Epithelial cell of prostate (primary cell): ENCODE results near the gene PTGFRN.
"Not testable (repeated sequence)": the region's sequence is repeated elsewhere in the genome, so short reads cannot be mapped to it uniquely, and the experiment has no call there.

Experiments
- DNase-seq: peaks from one replicate; pipeline ENCODE4 v3.0.0-alpha.2; 2011; ENCODE audit warnings: low read depth, low spot score
- H3K27ac ChIP-seq: fragments of 450-650 bp; 2 replicates; pipeline ENCODE4 v1.5.1; 2017; ENCODE audit warnings: mild to moderate bottlenecking

PTGFRN gene

GRCh38 chr1:116909512-116910378, at the start of gene PTGFRN:
PTGFRN (plus strand) TSS chr1:116909916; CDS start chr1:116910204, 288 bp downstream.
- no peak for DNase-seq
- H3K27ac ChIP-seq: peak within 1 kb of the TSS; percentile 78

- not testable (repeated sequence) for DNase-seq, H3K27ac ChIP-seq
These were observed 49.5 kb upstream of the PTGFRN start for GRCh38 chr1:116860167-116860566.

GRCh38 chr1:116861137-116861536, 48.6 kb upstream of the PTGFRN start:
- no peak overlapping the region for H3K27ac ChIP-seq
- no peak for DNase-seq

- H3K27ac ChIP-seq, DNase-seq: not testable (repeated sequence)
These were observed 46.7 kb upstream of the PTGFRN start for GRCh38 chr1:116863031-116863430.

GRCh38 chr1:116866478-116866877, 43.2 kb upstream of the PTGFRN start:
- DNase-seq, H3K27ac ChIP-seq: not testable (repeated sequence)

GRCh38 chr1:116868385-116868784, 41.3 kb upstream of the PTGFRN start:
- no peak for DNase-seq
- H3K27ac ChIP-seq: no peak overlapping the region

GRCh38 chr1:116869611-116870010, 40.1 kb upstream of the PTGFRN start:
- DNase-seq: no peak
- no peak overlapping the region for H3K27ac ChIP-seq

- no peak overlapping the region for H3K27ac ChIP-seq
- no peak for DNase-seq
These were observed 39.4 kb upstream of the PTGFRN start for GRCh38 chr1:116870300-116870699.

- no peak overlapping the region for H3K27ac ChIP-seq
- DNase-seq: no peak
These were observed 38.0 kb upstream of the PTGFRN start for GRCh38 chr1:116871779-116872146.

GRCh38 chr1:116873680-116874271, 35.9 kb upstream of the PTGFRN start:
- H3K27ac ChIP-seq: peak overlapping the region; percentile 28
- DNase-seq: no peak

GRCh38 chr1:116874733-116875249, 34.9 kb upstream of the PTGFRN start:
- DNase-seq: no peak
- H3K27ac ChIP-seq: peak overlapping the region; percentile 28

- DNase-seq: no peak
- peak overlapping the region; percentile 12 for H3K27ac ChIP-seq
These were observed 34.3 kb upstream of the PTGFRN start for GRCh38 chr1:116875391-116875790.

- not testable (repeated sequence) for DNase-seq
- H3K27ac ChIP-seq: peak overlapping the region; percentile 12
These were observed 33.8 kb upstream of the PTGFRN start for GRCh38 chr1:116875946-116876345.

GRCh38 chr1:116877141-116877818, 32.4 kb upstream of the PTGFRN start:
- no peak for DNase-seq
- H3K27ac ChIP-seq: peak overlapping the region; percentile 78

- H3K27ac ChIP-seq: peak overlapping the region; percentile 78
- DNase-seq: peak; percentile 90
These were observed 30.8 kb upstream of the PTGFRN start for GRCh38 chr1:116878804-116879477.

GRCh38 chr1:116879478-116880133, 30.1 kb upstream of the PTGFRN start:
- no peak for DNase-seq
- peak overlapping the region; percentile 78 for H3K27ac ChIP-seq

- DNase-seq: no peak
- H3K27ac ChIP-seq: peak overlapping the region; percentile 78
These were observed 28.8 kb upstream of the PTGFRN start for GRCh38 chr1:116880917-116881316.

- H3K27ac ChIP-seq: peak overlapping the region; percentile 36
- no peak for DNase-seq
These were observed 27.7 kb upstream of the PTGFRN start for GRCh38 chr1:116881879-116882520.

- no peak overlapping the region for H3K27ac ChIP-seq
- DNase-seq: no peak
These were observed 26.9 kb upstream of the PTGFRN start for GRCh38 chr1:116882866-116883265.
